HepG2 (cell line): ENCODE data around the gene PLEKHH1. TPM values are rescaled to one million over a fixed set of nuclear protein-coding genes. Genes with fewer than 3 reads are reported as not detected.

Experiments
- ATAC-seq: fragments of 200-7000 bp; cut with Tn5 transposase; 3 replicates; pipeline ENCODE4 v1.9.1; 2020; ENCODE audit warnings: mild to moderate bottlenecking, moderate library complexity
- BruUV-seq: library from RNA; stranded (reverse); fragments of 400-500 nt; replicated peaks from 2 replicates; lab custom pipeline; 2021; lab: Mats Ljungman, UMichigan
- CTCF ChIA-PET: fragments of 300-600 bp; formaldehyde crosslinking; extraction: SDS; loops from one replicate; lab custom pipeline; 2021; ENCODE audit warnings: low total read pairs, inconsistent platforms, low intra/inter-chr PET ratio; lab: Yijun Ruan, JAX
- POLR2A ChIA-PET: fragments of 350-600 bp; sonication (Branson Sonifier 250); formaldehyde crosslinking; loops from one replicate; lab custom pipeline; 2020; ENCODE audit warnings: antibody characterized with exemption, inconsistent platforms; lab: Yijun Ruan, JAX
- DNase-seq: peaks from one replicate; pipeline ENCODE4 v3.0.0-alpha.2; 2015; ENCODE audit warnings: low spot score
- FAIRE-seq: peaks from 3 replicates; lab custom pipeline; 2011; peaks lifted over from hg19 to GRCh38; lab: Jason Lieb, UNC
- H2AFZ ChIP-seq: one replicate; pipeline ENCODE4 v1.6.1; 2011; ENCODE audit warnings: low read length, inconsistent platforms
- H3K27ac ChIP-seq: fragments of 300-600 bp; 3 replicates; pipeline ENCODE4 v1.8.0; 2011; ENCODE audit warnings: mixed run types, mild to moderate bottlenecking, mixed read lengths, low read length, inconsistent platforms; ENCODE audit not compliant: insufficient read depth; ENCODE audit errors: extremely low read length
- H3K27me3 ChIP-seq, 2 experiments: fragments of 200-600 bp in 1 of 2; 2 replicates in 1 of 2; 3 replicates in 1 of 2; pipeline versions ENCODE4 v1.6.0 to v1.8.0; 2011; ENCODE audit warnings: low read length in 2 of 2, mild to moderate bottlenecking in 2 of 2, moderate library complexity in 2 of 2, inconsistent platforms in 1 of 2; ENCODE audit not compliant: insufficient read depth in 2 of 2, control insufficient read depth in 1 of 2
- H3K36me3 ChIP-seq, 2 experiments: fragments of 200-600 bp in 1 of 2; replicated peaks in 1 of 2; 2 replicates in 1 of 2; 3 replicates in 1 of 2; pipeline versions ENCODE4 v1.5.1 to v1.8.0; 2011; ENCODE audit warnings: low read length in 2 of 2, inconsistent platforms in 1 of 2; ENCODE audit not compliant: insufficient read depth in 2 of 2, control insufficient read depth in 1 of 2
- H3K4me1 ChIP-seq: 2 replicates; pipeline ENCODE4 v1.5.1; 2012; ENCODE audit warnings: low read length, inconsistent platforms; ENCODE audit not compliant: insufficient read depth
- H3K4me2 ChIP-seq: 2 replicates; pipeline ENCODE4 v1.6.0; 2011; ENCODE audit warnings: low read depth, low read length, inconsistent platforms
- H3K4me3 ChIP-seq, 3 experiments: fragments of 200-600 bp in 1 of 3; sonication (generic), shearing (Covaris generic) in 1 of 3; replicated peaks in 1 of 3; 2 replicates each; pipeline ENCODE4 v1.5.1; 2011 to 2016; ENCODE audit warnings: low read length in 3 of 3, inconsistent platforms in 2 of 3, low read depth in 2 of 3, mild to moderate bottlenecking in 2 of 3, control low read depth in 1 of 3, mixed read lengths in 1 of 3; ENCODE audit not compliant: insufficient read depth in 1 of 3
- H3K79me2 ChIP-seq: one replicate; pipeline ENCODE4 v1.6.1; 2011; ENCODE audit warnings: low read length, inconsistent platforms; ENCODE audit not compliant: insufficient read depth
- H3K9ac ChIP-seq: 2 replicates; pipeline ENCODE4 v1.6.0; 2011; ENCODE audit warnings: mild to moderate bottlenecking, low read depth, low read length, inconsistent platforms; ENCODE audit not compliant: insufficient read depth
- H3K9me3 ChIP-seq: 2 replicates; pipeline ENCODE4 v1.5.1; 2012; ENCODE audit warnings: mild to moderate bottlenecking, low read length
- H4K20me1 ChIP-seq: 2 replicates; pipeline ENCODE4 v1.6.0; 2011; ENCODE audit warnings: inconsistent platforms, mild to moderate bottlenecking, low read length, moderate library complexity; ENCODE audit not compliant: insufficient read depth
- GLI4 ChIP-seq: sonication (generic); formaldehyde crosslinking; IDR thresholded peaks from 2 replicates; pipeline ENCODE4 v1.5.1; 2020; ENCODE audit warnings: missing genetic modification reagents, mild to moderate bottlenecking, moderate library complexity, borderline replicate concordance
- GTF3A ChIP-seq: sonication (generic); formaldehyde crosslinking; conservative IDR thresholded peaks from 2 replicates; pipeline ENCODE4 v1.4.0; 2020; ENCODE audit warnings: mild to moderate bottlenecking, missing genetic modification reagents
- IRF2 ChIP-seq: IDR thresholded peaks from 2 replicates; pipeline ENCODE4 v1.6.1; 2018; ENCODE audit warnings: missing genetic modification reagents, missing compliant biosample characterization
- KDM1A ChIP-seq: IDR thresholded peaks from 2 replicates; pipeline ENCODE4 v1.6.1; 2016; ENCODE audit warnings: missing compliant biosample characterization
- MEF2D ChIP-seq: sonication (generic); formaldehyde crosslinking; IDR thresholded peaks from 2 replicates; pipeline ENCODE4 v1.5.1; 2020; ENCODE audit warnings: mild to moderate bottlenecking, missing genetic modification reagents
- NFYB ChIP-seq: sonication (generic); formaldehyde crosslinking; IDR thresholded peaks from 2 replicates; pipeline ENCODE4 v1.4.0; 2020; ENCODE audit warnings: missing genetic modification reagents
- PAF1 ChIP-seq: IDR thresholded peaks from 2 replicates; pipeline ENCODE4 v1.6.1; 2016; ENCODE audit warnings: missing genetic modification reagents, missing compliant biosample characterization
- SRSF9 ChIP-seq: fragments of 200-400 bp; formaldehyde crosslinking; IDR thresholded peaks from 2 replicates; pipeline ENCODE4 v1.6.1; 2018; ENCODE audit warnings: borderline replicate concordance, mild to moderate bottlenecking, low read depth, low read length; ENCODE audit not compliant: insufficient read depth, poor library complexity, severe bottlenecking
- ZBTB26 ChIP-seq: IDR thresholded peaks from 2 replicates; pipeline ENCODE4 v1.6.1; 2016; ENCODE audit warnings: missing compliant biosample characterization, missing genetic modification reagents, borderline replicate concordance
- ZBTB7B ChIP-seq: sonication (generic); formaldehyde crosslinking; IDR thresholded peaks from 2 replicates; pipeline ENCODE4 v1.4.0; 2020; ENCODE audit warnings: missing genetic modification reagents
- ZGPAT ChIP-seq: IDR thresholded peaks from 2 replicates; pipeline ENCODE4 v1.6.1; 2016; ENCODE audit warnings: mild to moderate bottlenecking
- ZHX2 ChIP-seq, 2 experiments: sonication (generic) in 1 of 2; formaldehyde crosslinking in 1 of 2; IDR thresholded peaks; 2 replicates each; pipeline versions ENCODE4 v1.6.1 to v1.9.0; 2014 to 2022; ENCODE audit warnings: antibody characterized with exemption in 1 of 2, borderline replicate concordance in 1 of 2, inconsistent platforms in 1 of 2, low read depth in 1 of 2, missing genetic modification reagents in 1 of 2
- ZKSCAN1 ChIP-seq: fragments of 150-350 bp; IDR thresholded peaks from 2 replicates; pipeline ENCODE4 v1.6.1; 2014; ENCODE audit warnings: low read length
- ZNF567 ChIP-seq: sonication (generic); formaldehyde crosslinking; IDR thresholded peaks from 2 replicates; pipeline ENCODE4 v1.8.1; 2023; ENCODE audit warnings: mild to moderate bottlenecking, missing genetic modification reagents, borderline replicate concordance
- ZNF644 ChIP-seq: IDR thresholded peaks from 2 replicates; pipeline ENCODE4 v1.6.1; 2016; ENCODE audit warnings: low read depth
- ZNF740 ChIP-seq: sonication (generic); formaldehyde crosslinking; IDR thresholded peaks from 2 replicates; pipeline ENCODE4 v1.4.0; 2020; ENCODE audit warnings: missing genetic modification reagents
- WGBS: methylation state at CpG from one replicate; pipeline ENCODE4 v1.1.6; 2017; ENCODE audit warnings: low lambda C conversion rate; 5-methylcytosine and 5-hydroxymethylcytosine counted together
- in situ Hi-C: cut with HindIII; loops from 2 replicates; pipeline ENCODE4 v1.10.0; 2017; ENCODE audit warnings: low pct_unique_long_range_greater_than_20kb; ENCODE audit not compliant: extremely low pct_ligation_motif_present
- intact Hi-C: fragments of 100-400 bp; cut with micrococcal nuclease; formaldehyde crosslinking; loops from one replicate; pipeline ENCODE4 v1.10.0; 2022; ENCODE audit not compliant: unreplicated experiment
- polyA plus RNA-seq, 8 experiments: library from polyadenylated mRNA; depleted of rRNA in 3 of 8; stranded (reverse) in 7 of 8; unstranded in 1 of 8; fragments of >200 nt; fragmentation: Illumina TruSeq in 4 of 8; extraction: Trizol in 4 of 8; gene quantifications; 2 replicates each; pipeline versions ENCODE4 v1.2.1 to v1.2.3, GENCODE V29; 2011 to 2016; ENCODE audit warnings: low read depth in 4 of 8, missing spikeins in 1 of 8, mixed read lengths in 1 of 8; ENCODE audit not compliant: insufficient read depth in 1 of 8
- total RNA-seq, 5 experiments: library from RNA; depleted of rRNA; stranded (reverse); fragments of >200 nt; fragmentation: Illumina TruSeq; extraction: Trizol; gene quantifications; 2 replicates each; pipeline ENCODE4 v1.2.3, GENCODE V29; 2016; ENCODE audit warnings: low read depth in 1 of 5

PLEKHH1 gene
- total and polyA plus RNA-seq, 2 of the 13 experiments (the other 11 are each of a cell fraction or from before 2014, with no cell fraction given), result 8.6 to 15.8 TPM

GRCh38 chr14:67491285-67491684 is 41.8 kb upstream of the PLEKHH1 start:
- peaks cover 0 to 12% of the 10 kb centered on the region in 2 experiments; a peak in 2 of 5 replicates for H3K27me3 ChIP-seq
- H3K27ac ChIP-seq, result no peak overlapping the region
- POLR2A ChIA-PET, result no interaction called here
- CTCF ChIA-PET, result no interaction called here
- no peak overlapping the region for H3K4me3 ChIP-seq
- H3K4me2 ChIP-seq, result no peak overlapping the region
- H3K79me2 ChIP-seq, result no peaks in the 10 kb centered on the region
- BruUV-seq, result no TSS peak
- in situ Hi-C loops (no loop called here), intact Hi-C loops (no loop called here)
- no peak overlapping the region for H3K9ac ChIP-seq
- peaks cover 11% of the 10 kb centered on the region for H3K9me3 ChIP-seq
- H4K20me1 ChIP-seq, result no peaks in the 10 kb centered on the region
- no peak for DNase-seq
- no peaks in the 10 kb centered on the region for H3K36me3 ChIP-seq
- TF ChIP-seq ZHX2 (IDR thresholded peaks at IDR 0.05; ENCODE audit: low read depth), result no peak
- TF ChIP-seq ZHX2 (CRISPR knock-in tag; IDR thresholded peaks at IDR 0.05; ENCODE audit: borderline replicate concordance), result no peak
- TF ChIP-seq NFYB (CRISPR knock-in tag), result no peak
- no peak for TF ChIP-seq GLI4 (CRISPR knock-in tag)
- no peak for TF ChIP-seq MEF2D (CRISPR knock-in tag)
- no peak for TF ChIP-seq IRF2
- no peak for TF ChIP-seq ZGPAT
- no peak for TF ChIP-seq GTF3A (CRISPR knock-in tag)
- no peak for TF ChIP-seq ZBTB7B (CRISPR knock-in tag)
- no peak for TF ChIP-seq KDM1A (CRISPR knock-in tag)
- TF ChIP-seq ZNF740, result no peak
- no peak for TF ChIP-seq ZKSCAN1
- TF ChIP-seq PAF1 (CRISPR knock-in tag), result no peak
- no peak for TF ChIP-seq ZNF644 (CRISPR knock-in tag)
- no peak for TF ChIP-seq ZNF567 (CRISPR knock-in tag)
- no peak for TF ChIP-seq SRSF9
- TF ChIP-seq ZBTB26 (CRISPR knock-in tag), result no peak
- ATAC-seq, result no peak
- H3K4me1 ChIP-seq, result peaks cover 8% of the 10 kb centered on the region
- H2AFZ ChIP-seq, result no peak overlapping the region
- WGBS, result 85% methylated on average over 3 of the region's 3 CpGs
- no peak for FAIRE-seq
